Ureter (tissue), 1 donor: ENCODE measurements around the gene IDE. TPM values are rescaled to one million over a fixed set of nuclear protein-coding genes. Genes with fewer than 3 reads are reported as not detected.
"Not testable (repeated sequence)": the region's sequence is repeated elsewhere in the genome, so short reads cannot be mapped to it uniquely, and the experiment has no call there.

Source experiments
- DNase-seq: peaks from one replicate; pipeline ENCODE4 v3.0.0-alpha.2; 2020; ENCODE audit warnings: low spot score
- total RNA-seq: library from RNA; stranded (reverse); gene quantifications from one replicate; pipeline ENCODE4 v1.2.4, GENCODE V29; 2023
- donor health status: DM: yes; HTN: yes; CAD: no.

The IDE gene
- total RNA-seq, 1 donor from 2014 or later, result 55.2 TPM

DNA sequence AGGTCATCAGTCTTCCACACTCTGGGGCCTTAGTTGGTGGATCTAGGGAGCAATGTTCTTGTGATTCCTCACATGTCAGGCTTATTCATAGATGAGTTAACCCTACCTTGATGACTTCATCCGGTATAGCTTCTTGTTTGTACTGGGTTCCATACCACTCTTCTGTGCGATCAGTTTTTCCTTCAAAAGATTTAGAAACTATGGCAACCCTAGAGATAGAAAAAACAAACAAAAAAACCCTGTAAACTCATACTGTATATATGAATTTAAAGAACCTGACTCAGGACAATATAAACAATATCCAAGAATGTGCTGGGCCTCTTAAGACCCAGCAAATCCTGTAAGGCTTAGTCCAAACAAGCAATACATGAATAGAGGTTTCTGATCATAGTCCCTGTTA, 83.5 kb downstream of the IDE start:
- DNase-seq, result no peak

DNA sequence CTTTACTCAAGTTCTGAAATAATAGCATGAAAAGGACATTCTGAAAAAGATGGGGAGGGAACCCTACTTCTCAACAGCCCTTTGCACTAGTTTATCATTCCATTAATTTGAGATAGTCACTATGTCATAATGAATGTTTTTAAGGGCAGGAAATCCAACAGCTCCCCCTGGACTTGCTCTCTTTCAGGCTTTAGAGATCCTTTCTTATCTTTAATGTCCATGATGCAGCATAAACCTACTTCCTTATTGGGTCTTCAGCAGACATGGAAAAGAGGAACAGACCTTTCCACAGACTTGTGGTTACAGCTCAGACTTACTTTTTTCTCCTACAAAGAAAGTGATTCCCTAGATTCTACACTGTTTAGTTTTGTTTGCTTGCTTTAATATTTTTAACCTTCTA, 87.3 kb downstream of the IDE start:
- DNase-seq, result no peak

DNA sequence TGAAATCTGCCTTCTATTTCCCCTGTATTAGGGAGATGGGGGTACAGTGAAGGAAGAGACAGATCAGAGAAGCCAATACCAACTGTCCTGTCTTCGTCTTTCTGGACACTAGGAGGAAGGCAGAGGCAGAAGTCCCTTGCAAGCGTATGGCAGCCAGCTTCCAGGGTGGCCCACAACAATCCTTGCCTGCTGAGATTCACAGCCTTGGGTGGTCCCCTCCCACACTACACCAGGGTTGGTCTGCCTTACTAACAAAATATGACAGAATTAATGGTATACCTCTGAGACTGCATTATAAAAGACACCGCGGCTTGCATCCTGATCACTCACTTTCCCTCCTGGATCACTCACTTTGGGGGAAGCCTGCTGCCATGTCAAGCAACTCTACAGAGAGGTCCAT, 90.4 kb downstream of the IDE start:
- DNase-seq, result no peak

DNA sequence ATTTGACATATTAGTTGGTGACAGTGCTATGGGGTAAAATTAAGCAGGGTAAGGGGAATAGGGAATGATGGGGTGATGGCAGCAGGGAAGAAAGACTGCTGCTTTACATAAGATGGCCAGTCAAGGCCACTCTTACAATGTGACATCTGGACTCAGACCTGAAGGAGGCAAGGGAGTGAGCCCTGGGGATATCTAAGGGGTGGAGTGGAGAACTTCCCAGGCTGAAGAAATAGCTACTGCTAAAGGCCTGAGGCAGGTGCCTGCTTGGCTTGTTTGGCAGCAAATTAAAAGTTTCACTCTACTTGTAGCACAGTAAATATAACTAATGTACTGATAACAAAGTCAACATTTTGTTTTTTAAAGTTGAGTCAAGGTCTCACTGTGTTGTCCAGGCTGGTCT, 93.5 kb downstream of the IDE start:
- no peak for DNase-seq

DNA sequence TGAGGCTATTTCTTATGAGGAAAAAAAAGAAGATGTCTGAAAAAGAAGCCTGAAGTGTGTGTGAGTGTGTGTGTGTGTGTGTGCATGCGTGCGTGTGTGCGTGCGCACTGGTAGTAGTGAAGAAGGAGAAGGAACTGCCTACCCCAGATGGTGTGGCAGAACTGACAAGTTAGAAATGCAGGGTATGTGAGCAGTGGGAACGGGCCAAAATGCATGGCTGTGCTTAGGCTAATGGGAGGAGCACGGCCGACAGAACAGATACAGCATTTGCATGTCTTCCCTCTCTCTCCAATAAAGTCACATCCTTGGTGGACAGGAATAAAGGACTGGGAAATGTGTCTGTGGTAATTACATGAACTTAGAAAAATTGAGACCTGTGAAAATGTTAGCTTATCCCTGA, 94.3 kb downstream of the IDE start:
- no peak for DNase-seq

DNA sequence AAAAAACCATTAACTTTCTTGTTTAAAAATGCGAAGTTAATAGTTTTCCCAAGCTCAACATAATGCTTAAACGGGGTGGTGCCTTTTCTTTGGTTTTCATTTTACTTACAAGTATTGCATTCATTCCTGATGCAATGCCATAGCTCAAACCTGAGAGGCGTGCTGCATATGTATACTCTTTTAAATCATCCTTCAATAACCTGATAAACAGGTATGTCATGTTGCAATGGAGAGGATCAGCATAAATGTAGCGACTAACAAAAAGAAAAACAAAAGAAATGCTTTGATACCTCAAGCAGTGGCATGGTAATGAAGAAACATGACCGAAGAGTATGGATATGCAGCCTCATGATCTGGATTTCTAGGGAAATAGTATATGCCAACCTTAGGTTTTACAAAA, 95.4 kb downstream of the IDE start:
- no peak for DNase-seq

DNA sequence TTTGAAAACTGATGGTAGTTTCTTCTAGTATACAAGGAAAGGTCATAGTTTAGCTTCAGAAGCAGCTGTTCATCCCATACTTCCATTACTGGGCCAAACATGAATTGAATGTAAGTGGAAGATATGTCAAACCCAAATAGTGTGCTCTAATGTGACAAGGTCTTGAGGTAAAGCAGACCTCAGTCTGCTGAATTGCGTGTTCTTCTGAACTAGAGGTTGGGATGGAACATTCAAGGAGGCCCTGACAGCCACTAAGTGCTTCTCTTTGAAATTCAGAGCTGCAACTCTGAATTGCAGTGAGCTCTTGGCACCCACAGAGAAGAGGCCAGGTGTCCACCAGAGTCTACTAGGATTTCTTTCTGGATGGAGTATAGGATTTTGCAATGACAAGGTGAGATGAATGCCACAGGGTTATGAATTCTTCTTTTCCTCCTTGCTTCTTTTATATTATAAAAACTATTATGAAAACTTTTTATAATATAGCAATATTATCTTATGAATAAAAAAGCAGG, 98.5 kb downstream of the IDE start:
- no peak for DNase-seq

DNA sequence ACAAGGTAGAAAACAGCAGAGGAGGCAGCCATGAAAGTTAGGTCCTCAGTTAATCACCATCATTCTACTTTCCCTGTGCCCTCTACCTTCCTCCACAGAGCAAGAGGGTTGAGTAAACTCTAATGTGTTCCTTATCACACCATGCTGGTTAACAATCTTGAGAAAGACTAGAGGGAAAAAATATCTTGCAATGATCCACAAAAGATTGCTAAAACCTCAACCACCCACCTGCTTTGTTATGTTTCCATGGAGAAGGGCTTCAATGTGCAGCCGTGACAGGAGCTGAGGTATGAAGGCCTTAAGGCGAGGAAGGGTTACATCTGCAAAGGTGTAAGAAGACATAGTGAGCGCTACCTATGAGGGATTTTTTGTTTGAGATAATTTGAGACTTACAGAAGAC, 103.9 kb downstream of the IDE start:
- no peak for DNase-seq

DNA sequence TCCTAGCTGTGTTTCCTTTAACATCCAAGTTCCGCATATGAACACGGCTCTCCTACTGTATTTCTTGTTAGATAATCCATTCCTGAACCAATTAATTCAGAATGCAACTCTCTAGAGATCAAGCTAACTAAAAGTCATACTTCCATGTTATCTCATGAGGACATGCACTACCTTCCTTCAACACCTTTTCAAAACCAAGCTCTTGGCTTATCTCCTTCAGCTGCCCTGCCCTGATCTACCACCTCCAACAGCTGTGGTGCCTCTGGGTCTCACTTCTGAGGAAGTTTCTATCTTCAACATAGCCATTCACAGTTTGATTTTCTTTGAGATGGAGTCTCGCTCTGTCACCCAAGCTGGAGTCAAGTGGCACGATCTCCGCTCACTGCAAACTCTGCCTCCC, 109.5 kb downstream of the IDE start:
- DNase-seq, result no peak

DNA sequence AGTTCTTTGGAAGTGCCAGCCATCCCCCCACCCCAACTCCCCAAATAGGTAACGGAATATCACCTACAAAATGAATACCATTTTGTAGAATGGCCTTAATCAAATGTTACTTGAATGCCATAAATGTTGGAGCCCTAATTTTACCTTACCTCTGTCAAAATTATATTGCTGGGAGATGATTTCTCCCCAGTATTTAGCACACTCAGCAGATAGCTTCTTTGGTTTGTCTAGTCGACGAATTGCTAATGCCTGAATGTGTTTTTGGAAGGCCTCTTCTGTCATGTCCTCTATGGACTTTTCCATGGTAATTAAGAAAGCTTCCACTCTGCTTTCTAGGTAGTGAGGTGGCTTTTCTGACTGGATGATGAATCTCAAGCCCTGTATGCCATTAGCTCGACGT, 110.3 kb downstream of the IDE start:
- no peak for DNase-seq

DNA sequence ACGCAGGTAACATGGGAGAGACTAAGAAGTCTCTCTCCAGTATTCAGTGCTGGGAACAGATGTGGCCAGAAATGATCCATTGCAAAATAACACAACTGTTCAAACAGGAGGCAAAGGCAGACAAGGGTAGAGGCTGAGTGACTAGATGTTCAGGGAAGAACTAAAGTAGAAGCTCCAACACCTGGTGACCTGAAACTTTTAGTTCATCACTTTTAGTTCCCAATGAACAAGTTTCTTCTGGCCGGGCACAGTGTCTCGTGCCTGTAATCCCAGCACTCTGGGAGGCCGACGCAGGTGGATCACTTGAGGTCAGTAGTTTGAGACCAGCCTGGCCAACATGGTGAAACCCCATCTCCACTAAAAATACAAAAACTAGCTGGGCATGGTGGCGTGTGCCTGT, 118.9 kb downstream of the IDE start:
- not testable (repeated sequence) for DNase-seq

DNA sequence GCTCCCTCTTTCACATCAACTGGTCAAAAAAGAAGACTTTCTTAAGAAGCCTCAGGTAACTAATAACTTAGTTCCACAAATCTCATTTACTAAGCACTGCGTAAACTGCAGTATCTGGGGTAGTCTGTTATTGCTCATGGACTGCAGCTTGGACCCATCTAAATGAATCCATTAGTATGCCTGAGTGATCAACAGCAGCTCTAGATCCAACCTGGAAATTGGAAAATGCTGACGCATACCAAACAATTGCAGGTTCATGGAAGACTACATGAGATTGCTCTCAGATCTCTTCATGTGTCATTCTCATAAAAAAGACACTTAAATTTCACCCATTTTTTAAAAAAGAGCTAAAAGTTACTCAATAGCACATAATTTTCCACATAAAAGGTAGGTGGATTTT, 121.6 kb downstream of the IDE start:
- no peak for DNase-seq

DNA sequence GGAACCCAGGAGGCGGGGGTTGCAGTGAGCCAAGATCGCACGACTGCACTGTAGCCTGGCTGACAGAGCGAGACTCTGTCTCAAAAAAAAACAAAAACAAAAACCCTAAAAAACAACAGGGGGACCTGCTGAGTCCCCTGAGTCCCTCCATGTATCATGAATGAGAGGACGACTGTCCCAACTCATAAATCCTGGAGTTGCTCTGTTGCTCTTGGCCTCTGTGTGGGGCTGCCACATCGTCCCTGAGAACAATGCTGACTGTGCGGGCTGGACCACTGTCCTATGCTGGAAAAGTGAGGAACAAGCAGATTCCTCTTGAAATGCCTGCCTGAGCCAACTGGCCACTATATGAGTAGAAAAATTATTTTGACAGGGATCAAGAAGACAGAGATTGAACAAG, 122.5 kb downstream of the IDE start:
- DNase-seq, result no peak

DNA sequence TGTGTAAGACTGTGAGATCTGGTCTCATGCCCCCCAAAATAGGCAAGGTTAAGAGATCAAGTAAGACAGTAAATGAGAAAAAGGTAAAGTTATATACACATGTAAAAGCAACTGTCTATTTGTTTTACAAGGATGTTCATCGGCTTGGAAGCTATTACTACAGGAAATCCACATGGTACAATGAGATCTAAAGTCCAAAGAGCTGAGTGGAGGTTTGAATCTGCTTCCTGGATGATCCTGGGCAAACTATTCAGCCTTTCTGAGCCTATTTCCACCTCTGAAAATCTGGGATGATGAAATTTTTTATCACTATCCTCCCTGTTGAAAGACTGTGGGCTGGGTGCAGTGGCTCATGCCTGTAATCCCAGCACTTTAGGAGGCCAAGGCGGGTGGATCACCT, 123.0 kb downstream of the IDE start:
- DNase-seq, result no peak

DNA sequence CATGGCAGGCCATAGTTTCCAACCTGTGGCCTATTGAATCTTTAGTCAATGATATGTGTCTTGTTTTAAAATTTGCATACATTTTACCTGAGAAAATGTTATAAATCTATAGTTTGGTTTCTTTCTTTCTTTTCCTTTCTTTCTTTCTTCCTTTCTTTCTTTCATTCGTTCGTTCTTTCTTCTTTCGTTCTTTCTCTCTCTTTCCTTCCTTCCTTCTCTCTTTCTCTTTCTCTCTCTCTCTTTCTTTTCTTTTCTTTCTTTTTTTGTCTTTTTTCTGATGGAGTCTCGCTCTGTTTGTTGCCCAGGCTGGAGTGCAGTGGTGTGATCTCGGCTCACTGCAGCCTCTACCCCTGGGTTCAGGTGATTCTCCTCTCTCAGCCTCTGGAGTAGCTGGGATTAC, 133.3 kb downstream of the IDE start:
- DNase-seq, result no peak

DNA sequence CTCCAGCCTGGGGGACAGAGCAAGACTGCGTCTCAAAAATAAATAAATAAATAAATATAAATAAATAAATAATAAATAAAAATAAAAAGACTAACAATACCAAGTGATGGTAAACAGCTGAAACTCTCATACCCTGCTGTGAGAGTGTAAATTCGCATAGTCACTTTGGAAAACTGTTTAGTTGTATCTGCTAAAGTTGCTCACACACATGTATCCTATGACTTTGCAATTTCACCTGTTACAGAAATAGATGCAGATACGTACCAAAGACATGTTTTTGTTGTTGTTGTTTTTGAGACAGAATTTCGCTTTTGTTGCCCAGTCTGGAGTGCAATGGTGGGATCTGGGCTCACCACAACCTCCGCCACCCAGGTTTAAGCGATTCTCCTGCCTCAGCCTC, 135.7 kb downstream of the IDE start:
- no peak for DNase-seq

DNA sequence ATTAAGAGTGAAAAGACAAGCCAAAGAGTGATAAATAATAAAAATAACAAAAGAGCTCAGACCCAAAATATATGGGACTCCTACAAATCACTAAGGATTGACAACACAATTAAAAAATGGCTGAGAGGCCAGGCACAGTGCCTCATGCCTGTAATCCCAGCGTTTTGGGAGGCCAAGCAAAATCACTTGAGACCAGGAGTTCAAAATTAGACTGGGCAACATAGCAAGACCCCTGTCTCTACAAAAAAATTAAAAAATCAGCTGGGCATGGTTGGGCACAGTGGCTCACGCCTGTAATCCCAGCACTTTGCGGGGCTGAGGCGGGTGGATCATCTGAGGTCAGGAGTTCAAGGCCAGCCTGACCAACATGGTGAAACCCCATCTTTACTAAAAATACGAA, 137.3 kb downstream of the IDE start:
- DNase-seq, result no peak

DNA sequence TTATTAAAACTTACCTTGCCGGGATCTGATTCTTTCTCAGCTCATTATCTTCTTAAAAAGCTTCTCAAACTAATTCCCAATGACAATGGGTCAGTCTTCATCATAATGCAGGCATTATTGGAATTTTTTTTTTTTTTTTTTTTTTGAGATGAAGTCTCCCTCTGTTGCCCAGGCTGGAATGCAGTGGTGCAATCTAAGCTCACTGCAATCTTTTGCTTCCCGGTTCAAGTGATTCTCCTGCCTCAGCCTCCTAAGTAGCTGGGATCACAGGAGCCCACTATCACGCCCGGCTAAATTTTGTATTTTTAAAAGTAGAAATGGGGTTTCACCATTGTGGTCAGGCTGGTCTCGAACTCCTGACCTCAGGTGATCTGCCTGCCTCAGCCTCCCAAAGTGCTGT, 137.8 kb downstream of the IDE start:
- not testable (repeated sequence) for DNase-seq

DNA sequence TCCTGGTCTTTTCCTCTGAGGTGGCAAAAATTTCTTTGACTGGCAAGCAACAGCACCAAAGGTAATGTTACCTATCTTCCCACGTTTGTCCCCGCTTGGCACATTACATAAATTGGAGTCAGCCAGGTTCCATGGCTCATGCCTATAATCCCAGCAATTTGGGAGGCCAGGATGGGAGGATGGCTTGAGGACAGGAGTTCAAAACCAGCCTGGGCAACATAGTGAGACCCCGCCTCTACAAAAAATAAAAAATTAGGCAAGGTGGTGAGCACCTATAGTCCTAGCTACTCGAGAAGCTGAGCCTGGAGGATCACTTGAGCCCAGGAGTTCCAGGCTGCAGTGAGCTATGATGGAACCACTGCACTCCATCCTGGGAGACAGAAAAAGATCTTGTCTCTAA, 139.5 kb downstream of the IDE start:
- DNase-seq, result no peak

DNA sequence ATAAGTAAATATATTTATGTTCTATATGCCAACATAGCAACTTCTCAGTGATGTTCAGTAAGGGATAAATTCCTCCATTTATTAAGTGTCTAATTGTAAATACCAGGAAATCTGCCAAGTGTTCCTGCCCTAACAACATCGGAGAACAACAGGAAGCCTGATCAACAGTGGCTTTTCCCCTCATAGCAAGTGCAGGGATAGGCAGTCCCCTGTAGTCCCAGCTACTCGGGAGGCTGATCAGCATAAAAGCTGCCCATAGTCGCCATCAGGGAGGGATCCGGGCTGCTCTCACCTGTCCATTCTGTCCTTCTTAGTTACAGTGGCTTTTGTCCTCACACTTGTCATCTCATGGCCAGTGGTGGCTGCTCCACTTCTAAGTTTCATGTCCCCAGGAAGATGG, 141.3 kb downstream of the IDE start:
- no peak for DNase-seq

DNA sequence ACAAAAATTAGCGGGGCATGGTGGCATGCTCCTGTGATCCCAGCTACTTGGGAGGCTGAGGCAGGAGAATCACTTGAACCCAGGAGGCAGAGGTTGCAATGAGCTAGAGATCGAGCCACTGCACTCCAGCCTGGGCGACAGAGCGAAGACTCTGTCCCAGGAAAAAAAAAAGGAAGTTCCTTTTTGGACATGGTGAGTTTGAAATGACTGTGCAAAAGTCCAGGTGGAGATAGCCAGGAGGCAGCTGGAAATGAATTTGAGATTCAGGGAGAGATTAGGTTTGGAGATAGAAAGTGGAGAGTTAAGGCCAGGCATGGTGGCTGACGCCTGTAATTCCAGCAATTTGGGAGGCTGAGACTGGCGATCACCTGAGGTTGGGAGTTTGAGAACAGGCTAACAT, 143.8 kb downstream of the IDE start:
- no peak for DNase-seq

DNA sequence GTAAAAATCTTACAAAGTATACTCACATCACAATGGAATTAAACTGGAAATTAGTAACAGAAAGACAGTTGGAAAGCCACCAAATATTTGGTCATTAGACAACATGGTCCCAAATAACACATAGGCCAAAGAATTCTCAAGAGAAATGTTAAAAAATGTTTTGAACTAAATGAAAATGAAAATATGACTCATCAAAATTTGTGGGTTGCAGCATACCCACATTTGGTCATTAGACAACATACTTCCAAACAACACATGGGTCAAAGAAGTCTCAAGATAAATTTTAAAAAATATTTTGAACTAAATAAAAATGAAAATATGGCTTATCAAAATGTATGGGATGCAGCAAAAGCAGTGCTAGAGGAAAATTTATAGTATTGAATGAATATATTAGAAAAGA, 152.3 kb downstream of the IDE start:
- no peak for DNase-seq

DNA sequence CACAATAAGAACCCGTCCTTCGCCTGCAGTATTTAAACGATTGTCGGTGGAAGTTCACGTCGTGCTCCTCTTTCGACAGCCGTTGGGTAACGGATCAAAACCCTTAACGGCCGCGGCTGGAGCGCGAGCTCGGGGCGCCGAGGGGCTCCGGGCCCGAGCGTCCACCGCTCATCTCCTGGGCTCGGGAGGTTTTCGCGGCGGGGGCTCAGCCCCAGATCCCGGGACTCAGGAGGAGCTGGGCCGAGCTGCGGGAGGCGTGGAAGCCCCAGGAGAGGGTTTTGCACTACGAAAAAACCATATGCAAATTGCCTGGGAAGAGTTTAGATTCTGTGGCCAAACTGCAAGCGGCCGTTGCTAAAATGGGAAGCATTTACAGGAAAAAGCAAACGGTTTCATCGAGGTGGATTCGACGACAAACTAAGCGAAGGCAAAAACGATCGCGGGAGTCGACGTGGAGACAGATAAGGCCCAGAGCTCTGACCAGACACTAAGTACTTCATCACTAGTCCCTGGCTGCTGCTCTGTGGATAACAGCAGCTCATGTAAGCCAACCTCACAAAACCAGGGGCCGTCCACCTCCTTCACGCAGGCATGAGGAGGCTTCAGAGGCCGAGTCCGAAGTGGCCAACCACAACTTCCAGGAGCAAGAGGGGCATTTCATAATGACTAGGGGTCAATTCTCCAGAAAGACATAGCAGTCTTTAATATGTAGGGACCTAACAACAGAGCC, 153.2 kb downstream of the IDE start:
- no peak for DNase-seq
